CD4-positive, alpha-beta T cell treated with Interleukin-4 for 1 hour (primary cell): ENCODE data around the gene SMIM10L1.

Experiments
- DNase-seq, 2 donors: peaks; one replicate each; pipeline ENCODE4 v3.0.0-alpha.2; 2020 to 2022

SMIM10L1 gene

GRCh38 chr12:11202811-11203210, 31.8 kb downstream of the SMIM10L1 start:
- no peak for DNase-seq

GRCh38 chr12:11204173-11204572, 33.2 kb downstream of the SMIM10L1 start:
- DNase-seq = no peak

GRCh38 chr12:11209113-11209512, 38.1 kb downstream of the SMIM10L1 start:
- no peak for DNase-seq
